Measurements from ENCODE around the gene TMPRSS11E.

DNA sequence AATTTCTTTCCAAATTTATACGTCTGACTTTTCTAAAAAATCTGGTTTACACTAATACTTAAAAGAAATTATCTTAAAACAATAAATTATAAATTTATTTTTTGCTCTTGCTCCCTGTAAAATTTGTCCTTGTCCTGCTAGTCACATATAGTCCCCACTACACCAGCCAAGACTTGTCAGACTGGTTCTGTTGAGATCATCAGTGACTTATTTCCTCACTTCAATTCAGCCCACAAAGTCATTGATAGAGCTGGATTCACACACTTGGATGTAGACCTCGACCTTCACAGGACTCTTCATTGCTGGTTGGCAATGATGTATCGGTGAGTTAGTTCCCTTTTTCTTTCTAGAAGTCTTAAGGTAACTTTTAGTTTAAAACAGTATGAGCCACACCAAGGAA is at the start of gene TMPRSS11E:
- TF ChIP-seq, protein P1, sequence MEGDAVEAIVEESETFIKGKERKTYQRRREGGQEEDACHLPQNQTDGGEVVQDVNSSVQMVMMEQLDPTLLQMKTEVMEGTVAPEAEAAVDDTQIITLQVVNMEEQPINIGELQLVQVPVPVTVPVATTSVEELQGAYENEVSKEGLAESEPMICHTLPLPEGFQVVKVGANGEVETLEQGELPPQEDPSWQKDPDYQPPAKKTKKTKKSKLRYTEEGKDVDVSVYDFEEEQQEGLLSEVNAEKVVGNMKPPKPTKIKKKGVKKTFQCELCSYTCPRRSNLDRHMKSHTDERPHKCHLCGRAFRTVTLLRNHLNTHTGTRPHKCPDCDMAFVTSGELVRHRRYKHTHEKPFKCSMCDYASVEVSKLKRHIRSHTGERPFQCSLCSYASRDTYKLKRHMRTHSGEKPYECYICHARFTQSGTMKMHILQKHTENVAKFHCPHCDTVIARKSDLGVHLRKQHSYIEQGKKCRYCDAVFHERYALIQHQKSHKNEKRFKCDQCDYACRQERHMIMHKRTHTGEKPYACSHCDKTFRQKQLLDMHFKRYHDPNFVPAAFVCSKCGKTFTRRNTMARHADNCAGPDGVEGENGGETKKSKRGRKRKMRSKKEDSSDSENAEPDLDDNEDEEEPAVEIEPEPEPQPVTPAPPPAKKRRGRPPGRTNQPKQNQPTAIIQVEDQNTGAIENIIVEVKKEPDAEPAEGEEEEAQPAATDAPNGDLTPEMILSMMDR (IDR thresholded peaks at IDR 0.05), result no peak
- TF ChIP-seq POLR2A (IDR thresholded peaks at IDR 0.05), result no peak
